Psoas muscle (tissue), 8 donors: ENCODE results near the gene SAMD4B. TPM values are rescaled to one million over a fixed set of nuclear protein-coding genes. Genes with fewer than 3 reads are reported as not detected.

ENCODE experiments used
- ATAC-seq, 4 donors: fragments of 200-7000 bp; cut with Tn5 transposase; one replicate each; pipeline ENCODE4 v1.9.1; 2020; ENCODE audit warnings: moderate library complexity in 3 of 4, mild to moderate bottlenecking in 2 of 4
- DNase-seq, 2 donors: peaks; one replicate each; pipeline ENCODE4 v3.0.0-alpha.2; 2020
- H3K27ac ChIP-seq: fragments of 200-600 bp; one replicate; pipeline ENCODE4 v1.8.0; 2022
- H3K27me3 ChIP-seq, 3 donors: fragments of 200-600 bp in 1 of 3; one replicate each; pipeline versions ENCODE4 v1.6.1 to v1.8.0; 2013 to 2022; ENCODE audit warnings: low read length in 2 of 3, mild to moderate bottlenecking in 2 of 3, moderate library complexity in 1 of 3; ENCODE audit not compliant: insufficient read depth in 3 of 3
- H3K36me3 ChIP-seq, 2 donors: fragments of 200-600 bp in 1 of 2; one replicate each; pipeline versions ENCODE4 v1.6.1 to v1.8.0; 2013 to 2022; ENCODE audit warnings: low read depth in 1 of 2, mild to moderate bottlenecking in 1 of 2, moderate library complexity in 1 of 2; ENCODE audit not compliant: insufficient read depth in 1 of 2
- H3K4me1 ChIP-seq: fragments of 200-600 bp; one replicate; pipeline ENCODE4 v1.8.0; 2022
- H3K4me3 ChIP-seq: fragments of 200-600 bp; one replicate; pipeline ENCODE4 v1.8.0; 2022; ENCODE audit warnings: mild to moderate bottlenecking
- H3K9me3 ChIP-seq: fragments of 200-600 bp; one replicate; pipeline ENCODE4 v1.8.0; 2022
- WGBS, 3 donors: extraction: QIAGEN DNeasy Blood & Tissue Kit; methylation state at CpG; one replicate each; pipeline versions ENCODE4 v1.1.6 to v1.1.7; 2013; 5-methylcytosine and 5-hydroxymethylcytosine counted together
- intact Hi-C, 2 donors: fragments of 100-400 bp; cut with DNase I; formaldehyde crosslinking; loops; one replicate each; pipeline versions ENCODE4 v1.11.0 to v1.14.2; 2022
- polyA plus RNA-seq, 3 donors: library from polyadenylated mRNA; stranded (reverse); fragments of 200-250 nt; gene quantifications; one replicate each; pipeline ENCODE4 v1.2.3, GENCODE V29; 2013
- total RNA-seq, 4 donors: library from RNA; stranded (reverse); fragmentation: NEBNext Ultra II Directional in 2 of 4; extraction: Animal tissue kit (Norgen Biotek cat#: 25700) in 2 of 4; gene quantifications; one replicate each; pipeline versions ENCODE4 v1.2.1 to v1.2.4, GENCODE V29; 2021 to 2023
- TF ChIP-seq, protein P1 (sequence below): fragments of 200-600 bp; IDR thresholded peaks from one replicate; pipeline ENCODE4 v1.8.0; 2022; ENCODE audit warnings: antibody characterized with exemption
- donor health status: healthy with polysubstance abuse.
- donor health status: DM: no; HTN: no; CAD: no; lungs with moderate emphysema.
- donor health status: Bipolar disorder and iron deficiency.
- donor health status: healthy.
- donor health status: DM: yes; HTN: yes; CAD: no.
- donor health status: DM: no; HTN: no; CAD: no.
- donor health status: DM: no; HTN: no; CAD: no.
- donor health status: DM: yes; HTN: yes; CAD: no.

The SAMD4B gene
- total and polyA plus RNA-seq, 7 donors, result 34.7 to 97.5 (median 58.4) TPM

DNA sequence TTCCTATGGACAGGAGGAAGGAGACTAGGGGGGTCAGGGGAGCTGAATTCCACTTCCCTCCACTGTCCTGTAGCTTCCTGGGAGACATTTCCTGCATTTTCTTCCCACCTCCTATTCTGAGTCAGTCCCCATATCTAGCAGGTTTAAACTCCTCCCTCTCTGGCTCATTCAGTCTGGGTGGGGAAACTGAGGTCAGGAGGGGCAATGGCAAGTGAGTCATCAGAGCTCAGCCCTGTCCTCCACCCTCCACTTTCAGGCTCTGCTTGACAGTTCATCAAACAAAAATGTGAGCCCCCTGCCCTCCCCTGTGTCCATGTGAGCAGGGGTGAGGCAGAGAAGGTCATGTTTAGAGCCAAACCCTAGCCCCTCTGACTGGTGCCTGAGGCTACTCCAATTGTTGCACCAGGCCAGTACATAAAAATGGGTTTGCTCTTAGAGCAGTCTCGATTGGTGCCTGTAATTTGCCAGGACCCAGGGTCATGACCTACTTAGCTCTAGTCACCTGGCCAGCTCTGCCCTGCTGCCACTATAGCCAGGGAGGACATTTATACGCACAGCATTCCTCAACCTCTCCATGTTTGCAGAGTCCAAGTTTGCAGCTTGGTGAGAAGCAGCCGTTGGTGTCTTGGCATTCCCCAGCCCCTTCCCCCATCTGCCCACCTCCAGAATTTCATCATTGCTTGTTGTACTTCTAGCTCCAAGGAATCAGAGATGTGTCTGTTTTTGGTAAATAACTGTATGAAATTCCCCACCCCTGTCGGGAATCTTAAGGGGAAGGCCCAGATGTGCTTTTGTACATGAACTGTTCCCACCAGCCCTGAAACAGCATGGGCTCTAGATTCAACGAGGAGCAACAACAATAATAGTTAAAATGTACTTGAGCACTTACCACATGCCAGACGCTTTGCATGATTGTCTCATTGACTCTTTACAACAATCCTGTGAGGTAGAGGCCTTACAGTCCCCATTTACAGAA is 20.7 kb downstream of the SAMD4B start:
- 27 to 51% (median 37%) methylated on average over 6 of the region's 6 CpGs for WGBS, 3 donors

DNA sequence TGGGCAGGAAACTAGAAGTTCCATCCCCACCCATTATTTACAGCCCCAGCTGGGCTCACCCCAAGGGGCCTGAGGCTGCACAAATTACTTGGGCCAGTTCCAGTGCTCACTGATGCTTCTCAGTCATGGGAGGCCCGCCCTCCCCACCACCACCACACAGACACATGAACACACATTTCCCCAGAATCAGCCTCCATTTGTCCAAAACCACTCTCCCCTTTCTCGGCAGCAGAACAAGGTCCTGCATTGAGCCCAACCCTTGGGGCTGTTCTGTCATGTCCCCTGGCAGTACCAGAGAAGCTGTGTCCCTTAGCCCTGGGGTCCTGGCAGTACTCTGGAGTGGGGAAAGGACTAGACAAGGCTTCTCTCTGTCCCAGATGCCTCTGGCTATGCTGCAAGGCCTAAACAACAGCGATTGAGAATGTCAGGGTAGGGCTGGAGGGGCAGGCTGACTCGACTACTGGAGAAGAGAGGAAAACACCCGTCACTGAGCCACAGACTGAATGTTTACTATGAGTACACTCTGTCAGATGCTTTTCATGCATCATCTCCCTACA is 21.8 kb downstream of the SAMD4B start:
- peaks cover 5 to 66% of the 10 kb centered on the region in 2 donors for H3K36me3 ChIP-seq
- TF ChIP-seq, protein P1, sequence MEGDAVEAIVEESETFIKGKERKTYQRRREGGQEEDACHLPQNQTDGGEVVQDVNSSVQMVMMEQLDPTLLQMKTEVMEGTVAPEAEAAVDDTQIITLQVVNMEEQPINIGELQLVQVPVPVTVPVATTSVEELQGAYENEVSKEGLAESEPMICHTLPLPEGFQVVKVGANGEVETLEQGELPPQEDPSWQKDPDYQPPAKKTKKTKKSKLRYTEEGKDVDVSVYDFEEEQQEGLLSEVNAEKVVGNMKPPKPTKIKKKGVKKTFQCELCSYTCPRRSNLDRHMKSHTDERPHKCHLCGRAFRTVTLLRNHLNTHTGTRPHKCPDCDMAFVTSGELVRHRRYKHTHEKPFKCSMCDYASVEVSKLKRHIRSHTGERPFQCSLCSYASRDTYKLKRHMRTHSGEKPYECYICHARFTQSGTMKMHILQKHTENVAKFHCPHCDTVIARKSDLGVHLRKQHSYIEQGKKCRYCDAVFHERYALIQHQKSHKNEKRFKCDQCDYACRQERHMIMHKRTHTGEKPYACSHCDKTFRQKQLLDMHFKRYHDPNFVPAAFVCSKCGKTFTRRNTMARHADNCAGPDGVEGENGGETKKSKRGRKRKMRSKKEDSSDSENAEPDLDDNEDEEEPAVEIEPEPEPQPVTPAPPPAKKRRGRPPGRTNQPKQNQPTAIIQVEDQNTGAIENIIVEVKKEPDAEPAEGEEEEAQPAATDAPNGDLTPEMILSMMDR, result no peak
- intact Hi-C loops, result no loop called here
- WGBS, 3 donors, result 60 to 72% (median 62%) methylated on average over 5 of the region's 5 CpGs
- DNase-seq (peak; percentile 50 to 77), ATAC-seq (peak in 3 of 4 donors; percentile 23 to 51 (median 23))
- peaks cover 45% of the 10 kb centered on the region for H3K4me1 ChIP-seq
- no peak overlapping the region for H3K4me3 ChIP-seq
- H3K27ac ChIP-seq, result peak overlapping the region; percentile 76
- no peaks in the 10 kb centered on the region for H3K27me3 ChIP-seq
- H3K9me3 ChIP-seq, result no peaks in the 10 kb centered on the region

More for the DNA sequence above, 20.7 kb downstream of the SAMD4B start:
- Histone ChIP-seq H3K27ac (peak overlapping the region; percentile 76), H3K4me1 (peaks cover 45% of the 10 kb centered on the region), H3K36me3 (peaks cover 5 to 66% of the 10 kb centered on the region in 2 donors), H3K4me3 (peak overlapping the region; percentile 11), H3K27me3 (no peaks in the 10 kb centered on the region), H3K9me3 (no peaks in the 10 kb centered on the region)
- ATAC-seq (peak; percentile 48 to 78 (median 72)), DNase-seq (no peak)
- TF ChIP-seq, protein P1, result no peak
- intact Hi-C loops, result no loop called here

DNA sequence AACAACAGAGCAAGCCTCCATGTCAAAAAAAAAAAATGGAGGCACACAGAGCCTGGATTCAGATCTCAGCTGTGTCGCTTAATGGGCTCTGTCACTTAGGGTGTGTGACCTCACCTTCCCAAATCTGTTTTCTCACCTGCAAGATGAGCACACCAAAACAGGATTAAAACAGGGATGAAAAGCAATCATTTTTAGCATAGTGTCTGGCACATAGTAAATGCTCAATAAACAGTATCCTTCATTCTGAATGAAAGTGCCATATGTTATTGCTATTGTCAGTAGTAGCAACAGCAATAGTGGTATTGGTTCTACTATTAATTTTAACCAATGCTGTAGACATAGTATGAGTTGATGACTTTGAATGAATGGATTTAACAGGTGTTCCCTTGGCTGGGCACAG is 23.3 kb downstream of the SAMD4B start:
- TF ChIP-seq, protein P1, result no peak
- Histone ChIP-seq H3K9me3 (no peaks in the 10 kb centered on the region), H3K4me1 (peaks cover 45% of the 10 kb centered on the region), H3K27me3 (no peaks in the 10 kb centered on the region), H3K36me3 (peaks cover 4 to 66% of the 10 kb centered on the region in 2 donors), H3K4me3 (no peak overlapping the region), H3K27ac (peak overlapping the region; percentile 76)
- intact Hi-C loops, result no loop called here
- DNase-seq, result no peak
- ATAC-seq, result no peak
- WGBS, 3 donors, result 77 to 96% (median 85%) methylated on average over 1 of the region's 1 CpG

DNA sequence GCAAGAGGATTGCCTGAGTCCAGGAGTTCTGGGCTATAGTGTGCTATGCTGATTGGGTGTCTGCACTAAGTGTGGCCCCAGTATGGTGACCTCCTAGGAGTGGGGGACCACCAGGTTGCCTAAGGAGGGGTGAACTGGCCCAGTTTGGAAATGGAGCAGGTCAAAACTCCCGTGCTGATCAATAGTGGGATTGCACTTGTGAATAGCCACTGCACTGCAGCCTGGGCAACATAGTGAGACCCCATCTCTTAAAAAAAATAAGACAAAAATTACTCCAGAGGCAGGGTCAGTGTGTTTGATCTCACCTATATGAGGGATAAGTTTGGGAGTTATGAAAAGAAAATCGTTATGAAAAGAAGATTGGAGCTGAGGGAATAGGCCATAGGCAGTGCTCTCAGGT is 27.0 kb downstream of the SAMD4B start:
- TF ChIP-seq, protein P1, result no peak
- H3K9me3 ChIP-seq, result no peaks in the 10 kb centered on the region
- no peak for DNase-seq
- no peak overlapping the region for H3K4me3 ChIP-seq
- intact Hi-C loops, result no loop called here
- H3K27me3 ChIP-seq, result no peaks in the 10 kb centered on the region
- H3K4me1 ChIP-seq, result peaks cover 40% of the 10 kb centered on the region
- 85 to 89% (median 85%) methylated on average over 2 of the region's 2 CpGs for WGBS, 3 donors
- H3K27ac ChIP-seq, result no peak overlapping the region
- peaks cover 4 to 57% of the 10 kb centered on the region in 2 donors for H3K36me3 ChIP-seq
- ATAC-seq, result no peak
